NCI-H146 treated with DMSO at 0.1 percent for 48 hours (cell line): ENCODE data around the gene KRTAP3-1.
A peak's percentile ranks its signal among the peaks of the same experiment; 100 is the strongest.
"Not testable (repeated sequence)": the region's sequence is repeated elsewhere in the genome, so short reads cannot be mapped to it uniquely, and the experiment has no call there.

ENCODE experiments used
- DNase-seq: peaks from one replicate; lab custom pipeline; 2025; ENCODE audit not compliant: unreplicated experiment; lab: John Stamatoyannopoulos, UW

Gene KRTAP3-1

DNA sequence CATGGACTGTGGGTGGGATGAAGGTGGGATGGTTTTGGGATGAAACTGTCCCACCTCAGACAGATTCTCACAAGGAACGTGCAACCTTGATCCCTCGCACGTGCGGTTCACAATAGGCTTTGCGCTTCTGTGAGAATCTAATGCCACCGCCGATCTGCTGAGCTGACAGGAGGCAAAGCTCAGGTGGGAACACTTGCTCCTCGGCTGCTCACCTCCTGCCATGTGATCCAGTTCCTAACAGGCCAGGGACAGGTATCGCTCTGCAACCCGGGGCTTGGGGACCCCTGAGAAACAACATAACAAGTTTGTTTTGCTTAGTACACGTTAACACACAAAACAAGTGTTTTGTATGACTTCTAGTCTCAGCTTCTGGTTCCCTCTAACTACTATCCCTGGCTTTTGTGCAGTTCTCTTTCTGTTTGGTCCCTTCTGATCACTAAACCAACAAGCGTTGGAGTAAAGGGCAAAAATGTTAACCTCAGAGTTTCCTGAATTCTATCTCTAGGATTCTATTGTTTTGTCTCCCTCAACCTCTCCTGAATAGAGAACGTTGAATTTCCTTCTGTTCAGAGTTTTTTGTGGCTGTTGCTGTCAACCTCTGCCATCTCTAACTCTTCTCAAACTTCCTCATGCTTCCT is 7.8 kb upstream of the KRTAP3-1 start:
- DNase-seq: no peak

- DNase-seq: no peak
These were observed 6.5 kb upstream of the KRTAP3-1 start for GRCh38 chr17:41015454-41015853.

GRCh38 chr17:41013606-41014005 is 4.7 kb upstream of the KRTAP3-1 start:
- DNase-seq: no peak

GRCh38 chr17:41013181-41013580 is 4.3 kb upstream of the KRTAP3-1 start:
- no peak for DNase-seq

- DNase-seq: no peak
These were observed 3.6 kb upstream of the KRTAP3-1 start for GRCh38 chr17:41012326-41013120.

DNA sequence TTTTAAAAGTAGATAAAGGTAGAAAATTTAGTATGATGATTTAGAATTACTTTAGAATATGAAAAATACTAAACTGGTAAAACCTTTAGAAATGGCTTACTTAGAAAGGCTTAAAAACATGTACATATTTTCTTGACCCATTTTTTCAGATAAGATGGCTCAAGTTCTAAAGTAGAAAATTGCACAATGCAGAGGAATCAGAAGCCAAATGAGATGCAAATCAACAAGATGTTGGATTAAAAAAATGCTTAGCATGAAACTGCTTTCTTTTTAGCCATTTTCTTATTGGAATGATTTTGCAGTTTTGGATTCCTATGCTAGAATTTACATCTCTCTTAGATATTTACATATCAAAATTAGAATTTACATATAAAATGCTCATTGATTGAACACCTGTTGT is 1.5 kb upstream of the KRTAP3-1 start:
- DNase-seq: no peak

- DNase-seq: no peak
These were observed 1.0 kb upstream of the KRTAP3-1 start for GRCh38 chr17:41009936-41010335.

- DNase-seq: peak; percentile 21
These were observed 403 bp upstream of the KRTAP3-1 start for GRCh38 chr17:41009301-41009760.

DNA sequence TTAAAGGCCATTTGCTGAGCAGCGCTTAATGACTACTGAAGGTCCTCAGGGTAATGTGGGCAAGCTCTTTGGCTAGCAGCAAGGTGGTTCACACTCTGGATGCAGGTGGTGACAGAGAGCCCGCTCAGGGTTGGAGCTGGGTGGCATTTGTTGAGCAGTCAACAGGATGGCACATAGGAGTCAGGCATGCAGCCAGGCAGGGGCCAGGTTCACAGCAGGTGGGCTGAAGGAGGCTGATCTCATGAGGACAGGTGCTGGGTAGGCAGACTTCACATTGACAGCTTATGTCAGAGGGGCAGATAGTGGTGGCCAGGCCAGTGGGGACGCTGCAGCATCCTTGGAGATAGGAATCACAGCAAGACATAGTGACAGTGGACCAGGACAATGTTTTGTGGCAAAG is 4.5 kb downstream of the KRTAP3-1 start:
- no peak for DNase-seq

- no peak for DNase-seq
These were observed 5.0 kb downstream of the KRTAP3-1 start for GRCh38 chr17:41003926-41004325.

DNA sequence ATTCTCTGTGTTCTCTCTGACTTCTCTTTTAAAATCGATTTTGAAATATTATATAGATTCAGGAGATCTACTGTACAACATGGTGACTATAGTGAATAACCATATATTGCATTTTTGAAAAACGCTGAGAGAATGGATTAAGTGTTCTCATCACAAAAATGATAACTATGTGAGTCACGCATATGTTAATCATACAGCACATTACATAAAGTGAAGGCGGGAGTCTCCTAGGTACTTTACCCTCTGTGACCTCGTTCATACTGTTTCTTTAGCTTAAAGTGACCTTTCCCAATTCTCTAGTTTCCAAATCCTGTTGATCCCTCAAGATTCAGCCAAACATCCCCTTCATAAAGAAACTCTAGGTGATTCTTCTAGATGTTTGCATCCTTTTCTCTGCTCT is 6.1 kb downstream of the KRTAP3-1 start:
- no peak for DNase-seq

DNA sequence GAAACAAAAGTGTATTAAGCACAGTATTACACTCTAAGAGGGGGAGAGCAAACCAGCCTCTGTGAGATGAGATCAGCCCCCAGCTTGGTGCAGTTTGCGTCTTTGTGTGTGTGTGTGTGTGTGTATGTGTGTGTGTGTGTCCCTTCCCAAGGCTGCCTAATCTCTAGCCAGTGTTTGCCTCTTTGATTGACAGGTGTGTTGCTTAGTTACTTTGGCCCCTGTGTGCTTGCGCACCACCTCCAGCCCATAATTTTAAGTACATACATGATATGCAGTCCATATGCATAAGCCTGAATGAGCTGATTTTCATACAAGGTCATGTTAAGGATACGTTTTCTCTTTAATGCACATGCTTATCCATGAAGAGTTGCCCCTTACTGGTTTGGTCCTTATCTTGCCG is 7.1 kb downstream of the KRTAP3-1 start:
- no peak for DNase-seq

DNA sequence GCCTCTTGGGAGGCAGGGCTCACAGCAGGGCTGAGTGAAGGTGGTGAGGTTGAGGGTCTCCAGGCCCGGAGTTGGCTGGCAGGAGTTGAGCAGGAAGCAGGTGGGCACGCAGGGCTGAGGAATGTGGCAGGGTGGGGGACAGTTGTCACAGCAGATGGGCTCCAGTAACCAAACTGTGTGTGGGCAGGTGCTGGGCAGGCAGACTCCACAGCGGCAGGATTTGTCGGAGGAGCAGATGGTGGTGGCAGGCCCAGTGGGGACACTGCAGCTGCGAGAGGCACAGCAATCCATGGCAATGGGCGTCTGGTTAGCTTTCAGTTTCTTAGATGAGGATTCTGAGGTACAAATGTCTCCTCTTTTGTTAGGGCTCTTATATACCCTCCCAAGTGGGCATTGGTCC is 9.4 kb downstream of the KRTAP3-1 start, which contains the start of gene KRTAP3-2:
Gene KRTAP3-2 (minus strand): TSS at position 344 of the 400 bp plus-strand sequence. CDS start 53 bp downstream, at position 291.
- not testable (repeated sequence) for DNase-seq

DNA sequence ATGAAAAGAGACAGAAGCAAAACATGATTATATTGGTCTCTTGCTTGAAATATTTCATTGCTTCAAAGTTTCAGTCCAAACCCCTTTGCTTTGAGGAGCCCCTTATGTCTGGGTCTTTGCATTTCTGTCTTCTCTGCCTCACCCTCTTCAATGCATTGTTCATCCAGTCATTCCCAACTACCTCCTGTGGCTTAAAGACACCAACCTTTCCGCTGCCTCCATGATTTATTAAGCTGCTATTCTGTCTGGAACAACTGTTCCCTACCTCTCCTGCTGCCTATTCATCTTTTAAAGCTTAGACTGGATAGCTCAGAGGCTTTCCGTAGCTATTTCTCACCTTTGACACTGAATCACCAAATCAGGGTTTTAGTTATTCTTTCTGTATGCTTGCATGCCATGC is 11.6 kb downstream of the KRTAP3-1 start:
- no peak for DNase-seq

GRCh38 chr17:40996829-40997228 is 12.1 kb downstream of the KRTAP3-1 start:
- DNase-seq: no peak

- DNase-seq: no peak
These were observed 13.8 kb downstream of the KRTAP3-1 start for GRCh38 chr17:40995116-40995515.

DNA sequence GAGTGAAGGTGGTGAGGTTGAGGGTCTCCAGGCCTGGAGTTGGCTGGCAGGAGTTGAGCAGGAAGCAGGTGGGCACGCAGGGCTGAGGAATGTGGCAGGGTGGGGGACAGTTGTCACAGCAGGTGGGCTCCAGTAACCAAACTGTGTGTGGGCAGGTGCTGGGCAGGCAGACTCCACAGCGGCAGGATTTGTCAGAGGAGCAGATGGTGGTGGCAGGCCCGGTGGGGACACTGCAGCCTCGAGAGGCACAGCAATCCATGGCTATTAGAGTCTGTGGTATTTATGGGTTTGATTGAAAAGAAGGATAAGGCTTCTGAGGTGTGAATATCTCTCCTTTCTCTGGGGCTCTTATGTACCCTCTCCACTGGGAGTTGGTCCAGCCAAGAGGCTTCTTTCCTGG is 15.1 kb downstream of the KRTAP3-1 start, which contains the start of gene KRTAP3-3:
Gene KRTAP3-3 (minus strand): TSS at position 326 of the 400 bp plus-strand sequence. CDS start 67 bp downstream, at position 259.
- peak; percentile 15 for DNase-seq

DNA sequence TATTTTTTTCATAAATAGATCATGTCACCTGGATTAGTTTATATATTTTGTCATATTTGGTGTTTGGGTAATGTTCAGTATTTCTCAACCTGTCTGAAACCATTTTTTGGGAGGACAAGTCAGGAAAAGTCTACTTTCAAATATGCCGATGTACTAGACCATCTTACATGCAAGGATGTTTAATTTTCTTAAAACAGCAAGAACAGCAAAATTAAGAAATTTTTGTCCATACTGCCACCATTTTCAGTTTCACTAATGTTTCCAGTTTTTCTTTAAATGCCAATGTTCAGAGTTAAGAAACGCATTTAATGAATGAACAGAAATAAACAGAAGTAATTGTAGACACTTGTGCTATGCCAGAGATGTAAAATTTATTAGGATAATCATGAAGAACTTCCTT is 15.8 kb downstream of the KRTAP3-1 start:
- DNase-seq: no peak

DNA sequence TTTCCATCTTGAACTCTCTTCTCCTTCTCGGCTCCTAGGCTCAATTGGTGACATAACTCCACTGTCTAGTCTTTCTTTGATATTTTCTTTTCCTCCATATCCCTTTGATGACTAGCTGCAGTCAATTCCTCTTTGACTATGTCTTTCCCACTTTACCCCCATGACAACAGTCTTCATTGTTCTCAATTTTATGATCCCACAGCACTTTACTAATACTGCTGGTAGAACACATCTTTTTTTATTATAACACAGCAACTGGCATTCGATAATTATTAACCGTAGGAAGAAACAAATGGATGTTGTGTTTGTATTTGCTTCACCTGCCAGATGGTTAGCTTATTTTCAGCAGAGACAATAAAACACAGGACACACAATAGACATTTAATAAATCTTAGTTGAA is 16.3 kb downstream of the KRTAP3-1 start:
- no peak for DNase-seq

- no peak for DNase-seq
These were observed 22.0 kb downstream of the KRTAP3-1 start for GRCh38 chr17:40986920-40987319.

DNA sequence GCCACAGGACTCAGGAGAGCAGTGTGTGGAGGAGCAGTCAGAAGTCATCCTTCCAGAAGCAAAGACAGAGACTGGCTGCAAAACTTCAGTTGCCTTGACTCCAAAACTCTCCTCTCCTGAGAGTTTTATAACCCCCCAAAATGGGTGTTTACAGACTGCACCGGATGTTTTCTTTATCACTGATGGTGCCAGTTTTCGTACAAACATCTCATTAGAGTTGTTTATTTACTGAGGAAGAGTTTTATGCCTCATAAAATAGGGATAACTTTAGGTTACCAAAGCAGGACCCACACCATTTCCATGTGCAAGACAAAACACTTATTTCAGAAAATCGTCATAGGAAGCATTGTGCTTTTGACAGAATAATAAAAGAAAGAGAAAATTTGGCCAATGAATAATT is 24.7 kb downstream of the KRTAP3-1 start, which contains the start of gene KRT40:
Gene KRT40 (minus strand): TSS at position 101 of the 400 bp plus-strand sequence. CDS start 53 bp downstream, at position 48.
- no peak for DNase-seq

- DNase-seq: no peak
These were observed 27.8 kb downstream of the KRTAP3-1 start for GRCh38 chr17:40981115-40981514.
